GM12892 (cell line): ENCODE data around the gene DNAJC11.

Experiments
- POLR2A ChIP-seq: IDR thresholded peaks from 2 replicates; pipeline ENCODE4 v1.6.1; 2011; ENCODE audit warnings: low read depth, low read length, control low read depth
- POLR2AphosphoS5 ChIP-seq: IDR thresholded peaks from 2 replicates; pipeline ENCODE4 v1.6.1; 2011; ENCODE audit warnings: low read depth, low read length, control low read depth
- TAF1 ChIP-seq: IDR thresholded peaks from 2 replicates; pipeline ENCODE4 v1.6.1; 2011; ENCODE audit warnings: low read depth, mild to moderate bottlenecking, control low read depth, low read length, borderline replicate concordance

DNA sequence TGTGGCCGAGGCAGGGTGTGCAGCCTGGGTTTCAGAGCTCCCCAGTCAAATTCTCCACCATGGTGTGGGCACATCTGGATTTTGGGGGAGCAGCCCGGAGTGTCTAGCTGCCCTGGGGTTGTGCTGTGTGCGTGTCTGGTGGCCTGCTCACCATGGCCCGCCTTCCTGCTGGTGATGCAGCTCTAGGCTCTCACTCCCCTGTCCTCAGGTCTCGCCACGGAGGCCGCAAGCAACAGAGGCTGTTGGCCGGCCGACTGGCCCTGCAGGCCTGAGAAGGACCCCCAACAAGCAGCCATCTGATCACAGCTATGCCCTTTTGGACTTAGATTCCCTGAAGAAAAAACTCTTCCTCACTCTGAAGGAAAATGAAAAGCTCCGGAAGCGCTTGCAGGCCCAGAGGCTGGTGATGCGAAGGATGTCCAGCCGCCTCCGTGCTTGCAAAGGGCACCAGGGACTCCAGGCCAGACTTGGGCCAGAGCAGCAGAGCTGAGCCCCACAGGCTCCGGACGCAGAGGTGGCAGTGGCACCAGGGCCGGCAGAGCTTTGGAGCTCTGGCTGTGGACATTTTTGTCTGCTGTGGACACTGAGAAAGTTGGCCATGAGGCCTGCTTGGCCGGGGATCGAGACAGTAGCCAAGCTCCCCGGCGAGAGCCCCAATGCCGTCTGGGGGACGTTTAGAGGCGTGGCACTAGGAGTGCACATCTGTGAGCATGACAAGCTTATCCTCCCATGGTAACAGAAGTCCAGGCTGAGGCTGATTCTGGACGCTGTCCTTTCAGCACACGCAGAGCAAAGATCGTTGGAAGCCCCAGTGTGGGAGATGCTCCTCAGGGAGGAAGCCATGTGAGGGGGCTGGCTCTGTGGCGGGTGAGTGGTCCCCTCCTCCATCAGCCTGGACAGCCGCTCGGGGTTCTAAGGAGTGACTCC is 68.8 kb downstream of the DNAJC11 start:
- no peak for TF ChIP-seq POLR2A
- TF ChIP-seq POLR2AphosphoS5, result no peak
- no peak for TF ChIP-seq TAF1
